Mesenchymal stem cell (in vitro differentiated cells and primary cell): Measurements from ENCODE around the gene FLNA.
"Not testable (repeated sequence)": the region's sequence is repeated elsewhere in the genome, so short reads cannot be mapped to it uniquely, and the experiment has no call there.

Experiments used
- DNase-seq: peaks from one replicate; pipeline ENCODE4 v3.0.0-alpha.2; 2013
- H2AFZ ChIP-seq: one replicate; pipeline ENCODE4 v1.6.1; 2013; ENCODE audit warnings: low read depth, mild to moderate bottlenecking, control low read depth, inconsistent platforms, low read length, moderate library complexity
- H2AK5ac ChIP-seq: 2 replicates; pipeline ENCODE4 v1.6.1; 2013; ENCODE audit warnings: low read length, moderate library complexity, mild to moderate bottlenecking, inconsistent platforms; ENCODE audit not compliant: severe bottlenecking
- H2BK120ac ChIP-seq: one replicate; pipeline ENCODE4 v1.6.1; 2013; ENCODE audit warnings: low read depth, mild to moderate bottlenecking, inconsistent platforms, low read length, moderate library complexity
- H2BK12ac ChIP-seq, 2 experiments: one replicate each; pipeline ENCODE4 v1.6.1; 2013; ENCODE audit warnings: inconsistent platforms in 2 of 2, low read length in 2 of 2, mild to moderate bottlenecking in 2 of 2, moderate library complexity in 2 of 2, control low read depth in 1 of 2
- H2BK15ac ChIP-seq: one replicate; pipeline ENCODE4 v1.6.1; 2013; ENCODE audit warnings: mild to moderate bottlenecking, low read depth, inconsistent platforms; ENCODE audit not compliant: poor library complexity, severe bottlenecking
- H2BK5ac ChIP-seq: 2 replicates; pipeline ENCODE4 v1.6.1; 2013; ENCODE audit warnings: low read depth, mild to moderate bottlenecking, low read length, control low read depth, inconsistent platforms; ENCODE audit not compliant: poor library complexity, severe bottlenecking
- H3K14ac ChIP-seq, 2 experiments: one replicate each; pipeline ENCODE4 v1.6.1; 2013; ENCODE audit warnings: inconsistent platforms in 2 of 2, low read length in 2 of 2, control low read depth in 1 of 2, mild to moderate bottlenecking in 1 of 2, moderate library complexity in 1 of 2
- H3K18ac ChIP-seq, 2 experiments: one replicate each; pipeline ENCODE4 v1.6.1; 2013; ENCODE audit warnings: inconsistent platforms in 2 of 2, low read length in 2 of 2, control low read depth in 1 of 2, low read depth in 1 of 2, mild to moderate bottlenecking in 1 of 2
- H3K23ac ChIP-seq, 2 experiments: one replicate each; pipeline ENCODE4 v1.6.1; 2013; ENCODE audit warnings: inconsistent platforms in 2 of 2, low read length in 2 of 2, mild to moderate bottlenecking in 2 of 2, moderate library complexity in 2 of 2, control low read depth in 1 of 2
- H3K27ac ChIP-seq: 2 replicates; pipeline ENCODE4 v1.5.1; 2013; ENCODE audit warnings: mild to moderate bottlenecking, moderate library complexity, low read length, control low read depth, inconsistent platforms; ENCODE audit not compliant: poor library complexity, severe bottlenecking
- H3K27me3 ChIP-seq, 2 experiments: 2 replicates each; pipeline versions ENCODE4 v1.6.1 to v1.7.0; 2013; ENCODE audit warnings: low read length in 2 of 2, mild to moderate bottlenecking in 2 of 2, moderate library complexity in 2 of 2, control low read depth in 1 of 2, inconsistent platforms in 1 of 2; ENCODE audit not compliant: control insufficient read depth in 1 of 2, insufficient read depth in 1 of 2
- H3K36me3 ChIP-seq, 2 experiments: 2 replicates each; pipeline versions ENCODE4 v1.6.1 to v1.7.0; 2013; ENCODE audit warnings: low read length in 2 of 2, control low read depth in 1 of 2, inconsistent platforms in 1 of 2, low read depth in 1 of 2, mild to moderate bottlenecking in 1 of 2; ENCODE audit not compliant: insufficient read depth in 2 of 2, control insufficient read depth in 1 of 2
- H3K4ac ChIP-seq, 2 experiments: one replicate each; pipeline ENCODE4 v1.6.1; 2013; ENCODE audit warnings: inconsistent platforms in 2 of 2, low read length in 2 of 2, mild to moderate bottlenecking in 2 of 2, moderate library complexity in 2 of 2, control low read depth in 1 of 2, low read depth in 1 of 2
- H3K4me1 ChIP-seq: 2 replicates; pipeline ENCODE4 v1.6.1; 2013; ENCODE audit warnings: low read depth, low read length, control low read depth; ENCODE audit not compliant: control insufficient read depth, insufficient read depth
- H3K4me2 ChIP-seq: 2 replicates; pipeline ENCODE4 v1.6.1; 2013; ENCODE audit warnings: low read length, mild to moderate bottlenecking, inconsistent platforms; ENCODE audit not compliant: poor library complexity, severe bottlenecking
- H3K4me3 ChIP-seq, 2 experiments: 2 replicates each; pipeline versions ENCODE4 v1.5.1 to v1.7.0; 2013; ENCODE audit warnings: low read length in 2 of 2, mild to moderate bottlenecking in 2 of 2, control low read depth in 1 of 2, low read depth in 1 of 2; ENCODE audit not compliant: insufficient read depth in 1 of 2
- H3K79me1 ChIP-seq: replicated peaks from 2 replicates; pipeline ENCODE4 v1.6.1; 2013; ENCODE audit warnings: mild to moderate bottlenecking, control low read depth, low read length, inconsistent platforms; ENCODE audit not compliant: poor library complexity, severe bottlenecking
- H3K9ac ChIP-seq: 2 replicates; pipeline ENCODE4 v1.7.0; 2013; ENCODE audit warnings: mild to moderate bottlenecking, low read length, moderate library complexity
- H3K9me3 ChIP-seq: 2 replicates; pipeline ENCODE4 v1.7.0; 2013; ENCODE audit warnings: mild to moderate bottlenecking, low read length; ENCODE audit not compliant: control insufficient read depth
- H4K8ac ChIP-seq: one replicate; pipeline ENCODE4 v1.6.1; 2013; ENCODE audit warnings: inconsistent platforms, mild to moderate bottlenecking, low read length, moderate library complexity
- H4K91ac ChIP-seq: one replicate; pipeline ENCODE4 v1.6.1; 2013; ENCODE audit warnings: mild to moderate bottlenecking, low read length, inconsistent platforms
- WGBS: methylation state at CpG from one replicate; pipeline ENCODE4 v1.1.7; 2013; ENCODE audit warnings: mixed read lengths; 5-methylcytosine and 5-hydroxymethylcytosine counted together

FLNA gene

DNA sequence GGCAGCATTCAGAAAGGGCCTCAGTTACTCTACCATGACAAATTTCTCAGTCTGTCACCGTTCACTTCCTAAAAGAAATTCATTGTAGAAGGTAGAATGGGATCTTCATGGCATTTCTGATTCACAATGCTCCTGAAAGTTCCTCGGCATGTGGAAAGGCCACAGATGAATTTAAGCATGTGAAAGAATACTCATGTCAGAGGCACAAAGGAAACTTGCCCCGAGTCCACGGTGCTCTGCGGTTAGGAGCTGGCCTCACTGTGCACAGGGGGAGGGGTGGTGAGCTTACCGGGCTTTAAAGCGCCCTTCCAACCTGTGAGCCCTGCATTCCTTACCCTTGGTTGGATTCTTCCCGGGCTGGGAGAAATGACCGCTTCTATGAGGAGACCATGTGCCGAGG, 69.6 kb downstream of the FLNA start:
- no peaks in the 10 kb centered on the region for H3K9me3 ChIP-seq
- no peak overlapping the region for H2BK15ac ChIP-seq
- WGBS = 93% methylated on average over 9 of the region's 10 CpGs
- H3K27ac ChIP-seq = no peak overlapping the region
- peaks cover 4 to 57% of the 10 kb centered on the region in 2 experiments for H3K27me3 ChIP-seq
- peaks cover 1% of the 10 kb centered on the region for H3K4me1 ChIP-seq
- no peak overlapping the region for H2AK5ac ChIP-seq
- H3K18ac ChIP-seq = no peak overlapping the region
- no peak overlapping the region for H2BK5ac ChIP-seq
- no peak overlapping the region for H2BK12ac ChIP-seq
- no peak overlapping the region for H4K8ac ChIP-seq
- no peak overlapping the region for H2BK120ac ChIP-seq
- H2AFZ ChIP-seq = no peak overlapping the region
- no peak overlapping the region for H3K4ac ChIP-seq
- H3K14ac ChIP-seq = no peak overlapping the region
- H3K4me2 ChIP-seq = no peak overlapping the region
- H3K4me3 ChIP-seq = no peak overlapping the region
- no peak overlapping the region for H3K23ac ChIP-seq
- DNase-seq = no peak
- no peaks in the 10 kb centered on the region for H3K79me1 ChIP-seq
- no peak overlapping the region for H4K91ac ChIP-seq
- no peaks in the 10 kb centered on the region for H3K36me3 ChIP-seq
- H3K9ac ChIP-seq = no peak overlapping the region

DNA sequence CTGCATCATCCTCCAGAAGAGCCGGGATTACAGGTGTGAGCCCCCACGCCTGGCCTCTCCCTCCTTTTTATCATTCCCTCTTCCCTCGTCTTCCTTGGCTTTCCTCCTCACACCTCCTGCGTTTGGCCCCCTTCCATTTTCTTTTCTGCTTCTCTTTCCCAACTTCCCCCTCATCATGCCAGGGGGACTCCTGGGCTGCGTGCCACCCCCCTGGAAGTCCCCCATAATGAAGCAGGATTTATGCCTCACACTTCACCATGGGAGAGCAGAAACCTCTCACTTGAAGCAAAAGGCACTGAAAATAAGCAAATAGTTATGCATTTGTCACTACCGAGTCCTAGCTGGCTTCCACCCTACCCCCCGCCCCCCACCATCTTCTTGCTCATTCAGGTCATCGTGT, 71.0 kb downstream of the FLNA start:
- no peak overlapping the region for H3K23ac ChIP-seq
- H3K4ac ChIP-seq = no peak overlapping the region
- H2BK5ac ChIP-seq = no peak overlapping the region
- WGBS = 92% methylated on average over 7 of the region's 8 CpGs
- H3K14ac ChIP-seq = no peak overlapping the region
- peaks cover 0 to 47% of the 10 kb centered on the region in 2 experiments for H3K27me3 ChIP-seq
- H4K8ac ChIP-seq = no peak overlapping the region
- no peak overlapping the region for H3K4me3 ChIP-seq
- H4K91ac ChIP-seq = no peak overlapping the region
- no peak overlapping the region for H3K4me2 ChIP-seq
- no peak overlapping the region for H2BK15ac ChIP-seq
- H3K36me3 ChIP-seq = no peaks in the 10 kb centered on the region
- peaks cover 1% of the 10 kb centered on the region for H3K4me1 ChIP-seq
- H3K9ac ChIP-seq = no peak overlapping the region
- H2BK120ac ChIP-seq = no peak overlapping the region
- no peaks in the 10 kb centered on the region for H3K9me3 ChIP-seq
- H3K27ac ChIP-seq = no peak overlapping the region
- H2BK12ac ChIP-seq = no peak overlapping the region
- no peak overlapping the region for H2AK5ac ChIP-seq
- H3K18ac ChIP-seq = no peak overlapping the region
- H2AFZ ChIP-seq = no peak overlapping the region
- no peaks in the 10 kb centered on the region for H3K79me1 ChIP-seq
- no peak for DNase-seq

DNA sequence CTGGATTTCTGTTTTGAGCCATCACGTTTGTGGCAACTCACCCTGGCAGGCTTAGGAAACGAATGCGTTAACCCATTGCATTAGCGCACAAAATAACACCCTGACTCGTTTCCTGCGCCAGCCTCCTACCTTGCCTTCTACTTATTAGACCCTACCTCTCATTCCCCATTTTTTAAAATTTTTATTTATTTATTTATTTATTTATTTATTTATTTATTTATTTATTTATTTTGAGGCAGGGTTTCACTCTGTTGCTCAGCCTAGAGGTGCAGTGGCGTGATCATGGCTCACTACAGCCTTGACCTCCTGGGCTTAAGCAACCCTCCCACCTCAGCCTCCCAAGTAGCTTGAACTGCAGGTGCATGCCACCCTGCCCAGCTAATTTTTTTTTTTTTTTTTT, 71.4 kb downstream of the FLNA start:
- H3K27me3 ChIP-seq = peaks cover 0 to 51% of the 10 kb centered on the region in 2 experiments
- not testable (repeated sequence) for H2BK120ac ChIP-seq, H2BK5ac ChIP-seq, H2AK5ac ChIP-seq, H3K36me3 ChIP-seq, H2BK12ac ChIP-seq, H3K9ac ChIP-seq, H3K23ac ChIP-seq, H3K4ac ChIP-seq, H3K9me3 ChIP-seq, H2AFZ ChIP-seq, H3K4me2 ChIP-seq, DNase-seq, H4K8ac ChIP-seq, H3K18ac ChIP-seq, H3K4me1 ChIP-seq, H4K91ac ChIP-seq, H3K4me3 ChIP-seq, H3K79me1 ChIP-seq, H3K14ac ChIP-seq, H3K27ac ChIP-seq, H2BK15ac ChIP-seq
- 83% methylated on average over 4 of the region's 7 CpGs for WGBS

DNA sequence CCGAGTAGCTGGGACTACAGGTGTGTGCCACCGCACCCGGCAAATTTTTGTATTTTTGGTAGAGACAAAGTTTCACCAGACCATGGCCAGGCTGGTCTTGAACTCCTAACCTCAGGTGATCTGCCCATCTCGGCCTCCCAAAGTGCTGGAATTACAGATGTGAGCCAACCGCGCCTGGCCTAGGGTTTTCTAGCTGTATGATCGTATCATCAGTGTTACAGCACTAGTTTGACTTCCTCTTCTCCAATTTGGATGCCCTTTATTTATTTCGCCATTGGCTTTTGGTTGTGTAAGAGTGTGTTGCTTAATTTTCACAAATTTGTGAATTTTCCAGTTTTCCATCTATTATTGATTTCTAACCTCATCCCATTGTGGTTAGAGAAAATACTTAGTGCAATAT, 73.6 kb downstream of the FLNA start:
- Histone ChIP-seq H3K14ac (no peak overlapping the region), H4K8ac (no peak overlapping the region), H3K4me3 (no peak overlapping the region), H3K18ac (no peak overlapping the region), H2BK5ac (no peak overlapping the region), H3K4me1 (no peaks in the 10 kb centered on the region), H3K4ac (no peak overlapping the region), H3K23ac (no peak overlapping the region), H3K9ac (no peak overlapping the region), H2BK15ac (no peak overlapping the region), H2AK5ac (no peak overlapping the region), H3K9me3 (no peaks in the 10 kb centered on the region), H3K27ac (no peak overlapping the region), H2AFZ (no peak overlapping the region), H3K36me3 (no peaks in the 10 kb centered on the region), H3K4me2 (no peak overlapping the region), H2BK12ac (no peak overlapping the region), H4K91ac (no peak overlapping the region), H3K79me1 (no peaks in the 10 kb centered on the region), H3K27me3 (peaks cover 0 to 37% of the 10 kb centered on the region in 2 experiments), H2BK120ac (no peak overlapping the region)
- WGBS = 95% methylated on average over 6 of the region's 8 CpGs
- no peak for DNase-seq
